Lung microvascular endothelial cell (primary cell): ENCODE results near the gene MACO1. TPM values are rescaled to one million over a fixed set of nuclear protein-coding genes. Genes with fewer than 3 reads are reported as not detected.
A peak's percentile ranks its signal among the peaks of the same experiment; 100 is the strongest.
"Not testable (repeated sequence)": the region's sequence is repeated elsewhere in the genome, so short reads cannot be mapped to it uniquely, and the experiment has no call there.

Experiments
- DNase-seq, 2 donors: peaks; one replicate each; pipeline versions ENCODE4 v3.0.0 to v3.0.0-alpha.2; 2010; ENCODE audit warnings: low read depth in 2 of 2
- total RNA-seq: library from RNA; depleted of rRNA; stranded (reverse); fragments of >200 nt; gene quantifications from 2 replicates; pipeline ENCODE4 v1.2.1, GENCODE V29; 2014

Gene MACO1
- total RNA-seq, 1 donor from 2014 or later, result 21.8 TPM

DNA sequence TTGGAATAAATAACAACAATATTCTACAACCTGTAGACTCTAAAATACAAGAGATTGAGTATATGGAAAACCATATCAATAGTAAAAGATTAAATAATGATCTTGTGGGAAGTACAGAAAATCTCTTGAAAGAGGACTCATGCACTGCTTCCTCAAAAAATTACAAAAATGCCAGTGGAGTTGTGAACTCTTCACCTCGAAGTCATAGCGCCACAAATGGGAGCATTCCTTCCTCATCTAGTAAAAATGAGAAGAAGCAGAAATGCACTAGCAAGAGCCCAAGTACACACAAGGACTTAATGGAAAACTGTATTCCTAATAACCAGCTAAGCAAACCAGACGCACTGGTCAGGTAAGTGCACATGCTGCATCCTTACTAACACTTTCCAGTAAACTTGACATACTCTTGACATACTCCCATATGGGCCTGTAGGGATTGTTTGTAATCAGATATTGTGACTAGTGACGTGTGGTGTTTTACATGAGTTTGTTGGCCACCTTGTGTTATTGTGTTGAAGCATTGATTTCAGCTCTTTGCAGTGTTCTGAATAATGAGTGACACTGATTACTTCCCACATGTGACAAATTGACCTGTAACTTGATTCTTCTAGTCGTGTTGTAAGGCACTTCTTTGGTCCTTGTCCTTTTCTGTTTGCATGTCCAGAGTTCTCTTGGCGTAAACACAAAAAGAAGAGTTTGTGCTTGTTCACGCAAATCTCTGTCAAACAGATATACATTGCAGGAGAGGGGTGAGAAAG, 28.0 kb downstream of the MACO1 start:
- no peak for DNase-seq

- DNase-seq, result no peak
Measured at GRCh38 chr1:25460020-25460419, 29.3 kb downstream of the MACO1 start.

DNA sequence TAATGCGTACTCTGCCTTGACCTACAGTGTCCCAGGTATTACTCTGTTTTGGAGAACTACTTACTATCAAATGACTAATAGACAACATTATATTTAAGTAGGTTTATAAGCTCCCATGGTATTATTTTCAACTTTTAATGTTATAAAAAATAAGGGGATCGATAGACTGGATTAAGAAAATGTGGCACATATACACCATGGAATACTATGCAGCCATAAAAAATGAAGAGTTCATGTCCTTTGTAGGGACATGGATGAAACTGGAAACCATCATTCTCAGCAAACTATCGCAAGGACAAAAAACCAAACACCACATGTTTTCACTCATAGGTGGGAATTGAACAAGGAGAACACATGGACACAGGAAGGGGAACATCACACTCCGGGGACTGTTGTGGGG, 30.1 kb downstream of the MACO1 start:
- not testable (repeated sequence) for DNase-seq

DNA sequence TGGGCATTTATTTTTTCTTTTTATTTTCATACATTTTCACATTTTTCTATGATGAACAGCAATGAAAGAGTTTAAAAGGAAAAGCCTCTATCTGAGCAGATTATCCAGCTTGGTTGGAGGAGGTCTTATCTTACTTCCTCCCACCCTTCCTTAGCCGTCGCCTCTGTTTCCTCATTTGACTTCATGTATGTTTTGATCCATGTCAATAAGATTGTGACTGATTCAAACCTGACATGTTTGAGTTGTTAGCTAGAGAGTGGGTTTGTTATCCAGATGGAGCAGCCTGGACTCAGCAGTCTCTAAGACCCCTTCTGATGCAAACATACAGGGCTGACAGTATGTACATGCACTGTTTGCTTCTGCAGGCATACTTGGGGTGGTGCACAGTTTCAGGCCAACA, 31.2 kb downstream of the MACO1 start:
- peak in 1 of 2 donors; percentile 35 for DNase-seq

GRCh38 chr1:25462732-25463131, 32.0 kb downstream of the MACO1 start:
- DNase-seq, result peak in 1 of 2 donors; percentile 27

- no peak for DNase-seq
Measured at GRCh38 chr1:25467193-25467592, 36.5 kb downstream of the MACO1 start.

- no peak for DNase-seq
Measured at GRCh38 chr1:25467616-25468015, 36.9 kb downstream of the MACO1 start.

- no peak for DNase-seq
Measured at GRCh38 chr1:25468033-25468432, 37.3 kb downstream of the MACO1 start.

- peak; percentile 43 to 82 for DNase-seq
Measured at GRCh38 chr1:25469177-25469576, 38.5 kb downstream of the MACO1 start.

DNA sequence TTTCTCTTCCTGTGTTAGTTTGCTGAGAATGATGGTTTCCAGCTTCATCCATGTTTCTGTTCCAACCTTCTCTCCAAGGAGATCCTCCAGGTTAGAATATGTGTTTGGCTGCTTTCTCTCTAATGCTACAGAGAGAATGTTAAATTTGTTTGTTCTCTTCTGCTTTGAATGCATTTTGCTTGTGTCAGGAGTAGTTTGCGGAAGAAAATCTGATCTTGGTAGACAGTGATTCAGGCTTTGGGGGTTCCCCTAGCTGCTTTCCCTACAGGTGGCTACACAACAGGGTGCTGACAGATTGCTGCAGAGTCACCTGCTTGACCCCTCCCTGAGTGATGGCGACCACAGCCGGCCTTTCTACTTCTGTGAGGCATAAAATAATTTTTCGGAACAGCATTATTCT, 41.8 kb downstream of the MACO1 start:
- no peak for DNase-seq

DNA sequence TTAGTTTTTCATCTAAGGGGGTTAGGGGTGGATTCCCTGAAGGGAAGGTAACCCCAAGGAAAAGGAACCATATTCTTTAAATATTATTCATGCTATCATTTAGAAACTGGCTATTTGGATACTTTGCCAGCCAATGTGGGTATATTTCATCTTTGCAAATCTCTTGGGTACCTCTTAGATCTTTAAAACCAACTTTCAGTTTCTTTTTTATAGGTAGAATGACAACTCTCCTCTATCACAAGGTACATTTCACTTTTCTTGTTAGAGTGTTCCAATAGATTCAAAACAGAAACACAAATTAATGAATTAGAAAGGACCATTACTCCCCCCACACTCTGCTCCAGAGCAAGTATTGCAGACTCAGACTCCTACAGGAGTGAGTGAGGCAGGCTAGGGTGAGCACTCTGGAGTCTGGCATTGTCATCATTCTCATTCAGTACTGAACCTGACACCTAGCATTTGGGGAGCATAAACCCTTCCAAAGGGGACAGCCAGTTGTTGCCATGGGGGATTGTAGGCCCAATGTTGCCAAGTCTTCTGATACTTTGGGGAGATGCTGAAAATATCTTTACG, 43.0 kb downstream of the MACO1 start:
- no peak for DNase-seq

- DNase-seq, result no peak
Measured at GRCh38 chr1:25474439-25475047, 43.8 kb downstream of the MACO1 start.

- DNase-seq, result no peak
Measured at GRCh38 chr1:25476186-25477097, 45.7 kb downstream of the MACO1 start.

GRCh38 chr1:25477448-25478034, 46.8 kb downstream of the MACO1 start:
- DNase-seq, result no peak

DNA sequence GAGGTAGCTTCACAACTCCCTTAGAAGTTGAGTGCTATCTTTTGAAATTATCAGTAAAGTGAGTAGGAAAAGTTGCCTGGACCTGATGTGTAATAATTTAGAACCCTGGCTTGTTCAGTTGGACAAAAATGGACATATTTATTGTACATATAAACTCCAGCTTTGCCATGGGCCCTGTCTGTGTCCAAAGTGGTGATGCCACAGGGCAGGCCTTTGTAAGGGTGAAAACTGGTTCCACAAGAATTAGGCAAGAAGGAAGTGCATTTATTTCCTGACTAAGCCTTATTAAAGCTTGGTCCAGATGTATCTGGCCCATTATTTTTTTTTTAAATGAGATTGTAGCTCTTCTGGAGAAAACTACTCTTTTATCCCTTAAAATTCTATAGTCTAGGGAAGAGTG, 47.9 kb downstream of the MACO1 start:
- no peak for DNase-seq

DNA sequence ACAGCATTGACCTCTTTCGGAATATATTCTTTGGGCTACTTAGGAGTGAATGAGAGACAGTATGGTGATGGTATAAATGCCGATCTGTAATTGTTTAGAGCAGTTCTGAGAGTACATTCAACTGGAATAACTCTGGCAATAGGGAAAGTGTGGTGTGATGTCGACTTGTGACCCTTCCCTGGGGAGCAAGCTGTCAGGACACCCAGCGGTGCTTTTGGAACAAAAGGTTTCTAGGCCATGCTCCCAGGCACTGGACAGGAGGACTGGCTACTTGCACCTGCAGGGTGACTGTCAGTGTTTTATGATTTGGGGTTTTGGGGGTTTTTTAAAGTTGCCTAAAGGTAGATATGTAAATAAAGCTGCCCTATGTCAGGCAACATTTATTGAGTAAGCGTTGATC, 50.9 kb downstream of the MACO1 start:
- no peak for DNase-seq

GRCh38 chr1:25482211-25482610, 51.5 kb downstream of the MACO1 start:
- no peak for DNase-seq

DNA sequence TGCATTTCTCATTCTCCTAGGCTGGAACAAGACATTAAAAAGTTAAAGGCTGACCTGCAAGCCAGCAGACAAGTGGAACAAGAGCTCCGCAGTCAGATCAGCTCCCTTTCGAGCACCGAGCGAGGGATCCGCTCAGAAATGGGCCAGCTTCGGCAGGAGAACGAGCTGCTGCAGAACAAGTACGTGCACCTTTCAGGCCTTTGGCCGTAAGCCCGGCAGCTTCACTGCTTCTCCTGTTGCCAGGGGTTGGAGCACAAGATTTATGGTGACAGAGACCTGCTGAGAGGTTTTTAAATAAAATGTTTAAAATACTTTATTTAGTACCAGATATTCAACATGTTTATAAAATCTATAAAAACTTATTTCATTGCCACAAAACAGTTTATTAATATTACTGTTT, 53.4 kb downstream of the MACO1 start:
- DNase-seq, result peak in 1 of 2 donors; percentile 58

DNA sequence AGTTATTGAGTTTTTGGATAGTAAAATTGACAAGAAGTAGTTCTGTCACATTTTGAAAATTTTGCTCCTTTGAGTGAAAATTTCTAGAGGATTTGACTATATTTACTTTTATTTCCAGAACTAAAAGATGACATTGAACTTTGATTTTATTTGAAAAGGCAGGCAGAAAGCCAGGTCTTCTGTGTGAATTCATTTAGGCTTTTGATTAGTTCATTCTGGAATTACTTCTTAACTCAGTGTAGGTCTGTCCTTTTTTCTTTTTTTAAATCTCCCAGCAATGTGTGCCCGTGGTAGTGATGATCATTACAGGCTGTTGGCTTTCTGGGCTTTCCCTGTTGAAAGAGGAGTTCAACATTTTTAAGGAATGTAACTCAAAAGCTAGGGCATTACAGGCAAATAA, 53.8 kb downstream of the MACO1 start:
- DNase-seq, result no peak

- DNase-seq, result no peak
Measured at GRCh38 chr1:25485536-25486411, 55.1 kb downstream of the MACO1 start.
